Thyroid gland (tissue), 4 donors: ENCODE data around the gene GOLGA6A.
"Not testable (repeated sequence)": the region's sequence is repeated elsewhere in the genome, so short reads cannot be mapped to it uniquely, and the experiment has no call there.

Source experiments
- CTCF ChIP-seq, 6 experiments: fragments of 200-600 bp in 3 of 6; fragments of 450-650 bp in 3 of 6; sonication (generic) in 3 of 6; IDR thresholded peaks; one replicate each; pipeline ENCODE4 v1.5.1; 2016 to 2019; ENCODE audit warnings: antibody characterized with exemption in 6 of 6, mild to moderate bottlenecking in 2 of 6, inconsistent platforms in 1 of 6, moderate library complexity in 1 of 6
- POLR2A ChIP-seq, 2 donors: fragments of 450-650 bp; IDR thresholded peaks; one replicate each; pipeline ENCODE4 v1.6.1; 2017; ENCODE audit warnings: antibody characterized with exemption in 2 of 2, mild to moderate bottlenecking in 2 of 2, moderate library complexity in 1 of 2

- TF ChIP-seq CTCF, POLR2A (IDR thresholded peaks at IDR 0.05): not testable (repeated sequence)
Observed at GRCh38 chr15:74095610-74096009, 13.3 kb upstream of the GOLGA6A start.
